Kidney (tissue), 14 donors: Measurements from ENCODE around the gene MAGIX. TPM values are rescaled to one million over a fixed set of nuclear protein-coding genes. Genes with fewer than 3 reads are reported as not detected.
A peak's percentile ranks its signal among the peaks of the same experiment; 100 is the strongest.
"Not testable (repeated sequence)": the region's sequence is repeated elsewhere in the genome, so short reads cannot be mapped to it uniquely, and the experiment has no call there.

Experiments
- DNase-seq, 5 donors: peaks; one replicate each; pipeline ENCODE4 v3.0.0-alpha.2; 2013 to 2020
- FAIRE-seq: peaks from 2 replicates; lab custom pipeline; 2012; peaks lifted over from hg19 to GRCh38; lab: Jason Lieb, UNC
- H3K27ac ChIP-seq, 2 donors: one replicate each; pipeline ENCODE4 v1.7.0; 2013; ENCODE audit warnings: low read depth in 2 of 2, low read length in 2 of 2, inconsistent platforms in 1 of 2
- H3K27me3 ChIP-seq: one replicate; pipeline ENCODE4 v1.7.1; 2013; ENCODE audit warnings: low read length, inconsistent platforms; ENCODE audit not compliant: control insufficient read depth, insufficient read depth
- H3K36me3 ChIP-seq, 3 donors: one replicate each; pipeline versions ENCODE4 v1.7.0 to v1.7.1; 2013; ENCODE audit warnings: low read length in 3 of 3, control low read depth in 1 of 3, inconsistent platforms in 1 of 3; ENCODE audit not compliant: insufficient read depth in 3 of 3, control insufficient read depth in 2 of 3
- H3K4me1 ChIP-seq, 3 donors: one replicate each; pipeline versions ENCODE4 v1.7.0 to v1.7.1; 2013; ENCODE audit warnings: low read length in 3 of 3, inconsistent platforms in 1 of 3, low read depth in 1 of 3; ENCODE audit not compliant: control insufficient read depth in 2 of 3, insufficient read depth in 2 of 3
- H3K4me3 ChIP-seq, 3 donors: one replicate each; pipeline versions ENCODE4 v1.7.0 to v1.8.1; 2013; ENCODE audit warnings: low read length in 3 of 3, control low read depth in 1 of 3, inconsistent platforms in 1 of 3
- H3K9ac ChIP-seq, 3 donors: one replicate each; pipeline versions ENCODE4 v1.7.0 to v1.7.1; 2013; ENCODE audit warnings: low read length in 3 of 3, control low read depth in 1 of 3, inconsistent platforms in 1 of 3
- H3K9me3 ChIP-seq, 3 donors: one replicate each; pipeline versions ENCODE4 v1.7.0 to v1.7.1; 2013; ENCODE audit warnings: low read length in 3 of 3, control low read depth in 1 of 3, inconsistent platforms in 1 of 3; ENCODE audit not compliant: control insufficient read depth in 2 of 3, insufficient read depth in 1 of 3
- intact Hi-C: fragments of 100-400 bp; cut with DNase I; formaldehyde crosslinking; loops from one replicate; pipeline ENCODE4 v1.11.1; 2022
- polyA plus RNA-seq: library from polyadenylated mRNA; stranded (reverse); fragments of 350-450 nt; fragmentation: Illumina TruSeq; extraction: RNeasy Lipid Tissue Mini Kit (QIAGEN cat#74804); gene quantifications from one replicate; pipeline ENCODE4 v1.2.3, GENCODE V29; 2014; ENCODE audit warnings: low read depth, low replicate concordance; ENCODE audit not compliant: insufficient read depth
- total RNA-seq: library from RNA; stranded (reverse); fragmentation: NEBNext Ultra II Directional; extraction: Animal tissue kit (Norgen Biotek cat#: 25700); gene quantifications from one replicate; pipeline ENCODE4 v1.2.1, GENCODE V29; 2021
- TF ChIP-seq, protein P1 (sequence below): IDR thresholded peaks from 3 replicates; pipeline ENCODE4 v1.5.1; 2012; ENCODE audit warnings: mild to moderate bottlenecking, moderate library complexity, borderline replicate concordance; ENCODE audit not compliant: insufficient read depth; ENCODE audit errors: extremely low read depth
- donor health status: control.
- donor health status: control.
- donor health status: control.
- donor health status: control.
- donor health status: control.
- donor health status: DM: yes; HTN: yes; CAD: no.
- donor health status: Normal renal cell carcinoma (clear cell type).

Gene MAGIX
- total and polyA plus RNA-seq, 2 donors from 2014 or later, result 11.6 to 34.0 TPM

DNA sequence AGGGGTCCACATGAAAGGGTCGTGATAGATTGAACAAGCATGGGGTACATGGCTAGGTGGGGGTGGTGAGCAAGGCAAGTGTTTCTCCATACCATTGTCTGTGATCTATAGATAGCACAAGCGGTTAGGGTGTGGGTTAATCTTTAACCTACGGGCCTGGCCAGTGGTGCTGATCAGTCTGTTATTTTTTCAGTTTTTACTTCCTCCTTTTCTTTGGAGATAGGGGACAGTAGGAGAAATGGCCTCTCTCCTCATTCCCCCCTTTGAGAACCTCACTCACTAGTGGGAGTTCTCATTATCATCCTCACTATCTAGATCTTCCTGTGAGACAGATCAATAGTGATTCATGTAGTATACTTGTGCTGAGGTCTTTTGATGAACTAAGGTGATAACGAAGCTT lies 22.8 kb upstream of the MAGIX start:
- FAIRE-seq, result no peak
- Histone ChIP-seq H3K9ac (no peak overlapping the region), H3K4me3 (no peak overlapping the region), H3K27ac (no peak overlapping the region), H3K4me1 (no peaks in the 10 kb centered on the region), H3K9me3 (peaks cover 0 to 7% (median 0%) of the 10 kb centered on the region in 3 donors), H3K36me3 (no peaks in the 10 kb centered on the region), H3K27me3 (no peaks in the 10 kb centered on the region)
- DNase-seq, result no peak
- TF ChIP-seq, protein P1, sequence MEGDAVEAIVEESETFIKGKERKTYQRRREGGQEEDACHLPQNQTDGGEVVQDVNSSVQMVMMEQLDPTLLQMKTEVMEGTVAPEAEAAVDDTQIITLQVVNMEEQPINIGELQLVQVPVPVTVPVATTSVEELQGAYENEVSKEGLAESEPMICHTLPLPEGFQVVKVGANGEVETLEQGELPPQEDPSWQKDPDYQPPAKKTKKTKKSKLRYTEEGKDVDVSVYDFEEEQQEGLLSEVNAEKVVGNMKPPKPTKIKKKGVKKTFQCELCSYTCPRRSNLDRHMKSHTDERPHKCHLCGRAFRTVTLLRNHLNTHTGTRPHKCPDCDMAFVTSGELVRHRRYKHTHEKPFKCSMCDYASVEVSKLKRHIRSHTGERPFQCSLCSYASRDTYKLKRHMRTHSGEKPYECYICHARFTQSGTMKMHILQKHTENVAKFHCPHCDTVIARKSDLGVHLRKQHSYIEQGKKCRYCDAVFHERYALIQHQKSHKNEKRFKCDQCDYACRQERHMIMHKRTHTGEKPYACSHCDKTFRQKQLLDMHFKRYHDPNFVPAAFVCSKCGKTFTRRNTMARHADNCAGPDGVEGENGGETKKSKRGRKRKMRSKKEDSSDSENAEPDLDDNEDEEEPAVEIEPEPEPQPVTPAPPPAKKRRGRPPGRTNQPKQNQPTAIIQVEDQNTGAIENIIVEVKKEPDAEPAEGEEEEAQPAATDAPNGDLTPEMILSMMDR, result no peak
- intact Hi-C loops, result no loop called here

DNA sequence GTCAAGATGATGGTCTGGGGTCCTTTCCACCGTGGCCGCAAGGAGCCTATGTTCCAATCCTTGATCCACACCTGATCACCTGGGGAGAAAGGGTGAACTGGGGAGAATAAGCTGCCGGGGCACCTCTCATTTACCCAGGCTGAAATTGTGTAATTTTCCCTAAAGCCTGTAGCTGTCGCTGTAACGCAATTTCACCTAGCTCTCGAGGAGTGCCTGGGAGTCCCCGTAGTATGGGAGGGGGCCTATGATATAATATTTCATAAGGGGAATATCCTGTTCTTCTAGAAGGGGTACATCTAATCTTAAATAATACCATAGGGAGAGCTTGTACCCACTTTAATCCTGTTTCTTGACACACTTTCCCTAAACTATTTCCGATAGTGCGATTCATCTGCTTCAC lies 20.3 kb upstream of the MAGIX start:
- TF ChIP-seq, protein P1, result peak; percentile 23
- FAIRE-seq, intact Hi-C loops, H3K9me3 ChIP-seq, H3K4me1 ChIP-seq, H3K9ac ChIP-seq, H3K36me3 ChIP-seq, H3K27ac ChIP-seq, DNase-seq, H3K4me3 ChIP-seq, H3K27me3 ChIP-seq: not testable (repeated sequence)

DNA sequence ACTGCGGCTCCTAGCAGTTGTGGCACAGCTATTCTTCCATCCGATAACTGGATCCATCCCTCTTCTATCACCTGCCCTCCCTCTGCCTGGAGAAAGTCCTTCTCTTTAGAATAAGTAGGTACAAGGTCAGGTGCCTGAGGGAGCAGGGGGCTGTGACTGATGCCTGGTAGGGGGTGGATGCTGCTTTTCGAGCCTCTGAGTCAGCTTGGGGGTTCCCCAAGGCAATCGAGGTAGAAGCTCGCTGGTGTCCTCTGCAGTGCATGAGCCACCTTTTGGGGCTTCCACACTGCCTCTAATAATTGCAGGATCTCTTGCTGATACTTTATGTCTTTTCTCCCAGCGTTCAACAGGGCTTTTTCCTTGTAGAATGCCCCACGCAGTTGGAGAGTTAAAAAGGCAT lies 19.4 kb upstream of the MAGIX start:
- H3K36me3 ChIP-seq, H3K4me1 ChIP-seq, H3K9ac ChIP-seq, H3K27ac ChIP-seq, H3K9me3 ChIP-seq, DNase-seq, H3K4me3 ChIP-seq, H3K27me3 ChIP-seq, FAIRE-seq, intact Hi-C loops: not testable (repeated sequence)

DNA sequence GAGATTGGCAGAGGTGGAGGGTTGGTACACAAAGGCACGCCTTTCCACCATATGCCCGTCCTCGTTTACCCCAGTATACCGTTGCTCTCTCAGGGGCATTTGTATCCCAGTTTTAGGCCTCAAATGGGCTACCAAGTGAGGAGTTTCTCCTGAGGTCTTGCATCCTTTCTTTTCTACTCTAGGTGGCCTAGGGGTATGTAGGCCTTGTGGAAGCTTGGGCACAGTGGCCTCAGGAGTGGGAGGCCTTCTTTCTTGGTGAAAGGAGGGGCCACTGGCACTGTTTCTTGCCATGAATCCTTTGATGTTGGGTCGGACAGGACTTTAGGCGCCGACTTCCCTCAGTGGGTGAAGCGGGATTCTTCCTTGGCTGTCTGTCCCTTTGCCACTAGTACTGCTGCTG lies 15.3 kb upstream of the MAGIX start:
- DNase-seq (no peak), FAIRE-seq (no peak)
- Histone ChIP-seq H3K27ac (no peak overlapping the region), H3K4me1 (no peaks in the 10 kb centered on the region), H3K4me3 (no peak overlapping the region), H3K36me3 (no peaks in the 10 kb centered on the region), H3K9ac (no peak overlapping the region), H3K9me3 (no peaks in the 10 kb centered on the region), H3K27me3 (no peaks in the 10 kb centered on the region)
- intact Hi-C loops, result no loop called here
- TF ChIP-seq, protein P1, result no peak
